H1 (cell line): ENCODE measurements around the gene CITED4. TPM values are rescaled to one million over a fixed set of nuclear protein-coding genes. Genes with fewer than 3 reads are reported as not detected.

Experiments
- CTCF ChIA-PET: fragments of 300-600 bp; sonication (Branson Sonifier 250); formaldehyde crosslinking; loops from one replicate; lab custom pipeline; 2021; ENCODE audit not compliant: partially characterized antibody; lab: Charles Lee
- POLR2A ChIA-PET: fragments of 300-600 bp; sonication (Branson Sonifier 250); formaldehyde crosslinking; loops from one replicate; lab custom pipeline; 2021; ENCODE audit warnings: inconsistent platforms; ENCODE audit not compliant: partially characterized antibody; lab: Charles Lee
- DNase-seq, 2 experiments: peaks; one replicate each; pipeline versions ENCODE4 v3.0.0 to v3.0.0-alpha.2; 2010 to 2022; ENCODE audit warnings: low spot score in 2 of 2, low read depth in 1 of 2, mixed read lengths in 1 of 2
- FAIRE-seq: peaks from 2 replicates; lab custom pipeline; 2011; peaks lifted over from hg19 to GRCh38; lab: Jason Lieb, UNC
- H2AFZ ChIP-seq: 2 replicates; pipeline ENCODE4 v1.8.1; 2012; ENCODE audit warnings: low read length, inconsistent platforms
- H2AK5ac ChIP-seq: 2 replicates; pipeline ENCODE4 v1.6.1; 2013; ENCODE audit warnings: low read depth, low read length
- H2BK120ac ChIP-seq: replicated peaks from 2 replicates; pipeline ENCODE3; 2013; ENCODE audit warnings: low read depth, low read length, inconsistent platforms
- H2BK12ac ChIP-seq: 2 replicates; pipeline ENCODE4 v1.6.1; 2013; ENCODE audit warnings: low read depth, low read length
- H2BK15ac ChIP-seq: 2 replicates; pipeline ENCODE4 v1.6.1; 2013; ENCODE audit warnings: low read length
- H2BK20ac ChIP-seq: 2 replicates; pipeline ENCODE4 v1.6.1; 2013; ENCODE audit warnings: low read length
- H2BK5ac ChIP-seq: 2 replicates; pipeline ENCODE4 v1.6.1; 2013; ENCODE audit warnings: low read depth, low read length
- H3K14ac ChIP-seq: 2 replicates; pipeline ENCODE4 v1.6.1; 2013; ENCODE audit warnings: inconsistent platforms; ENCODE audit not compliant: insufficient read length
- H3K18ac ChIP-seq: 2 replicates; pipeline ENCODE4 v1.6.1; 2013; ENCODE audit warnings: low read length; ENCODE audit errors: extremely low read depth
- H3K23ac ChIP-seq: 2 replicates; pipeline ENCODE4 v1.6.1; 2013; ENCODE audit warnings: inconsistent platforms; ENCODE audit not compliant: insufficient read length
- H3K23me2 ChIP-seq: 2 replicates; pipeline ENCODE4 v1.6.1; 2013; ENCODE audit warnings: low read depth, low read length
- H3K27ac ChIP-seq: 2 replicates; pipeline ENCODE4 v1.6.1; 2011; ENCODE audit warnings: low read depth, low read length, inconsistent platforms
- H3K27me3 ChIP-seq, 4 experiments: replicated peaks in 1 of 4; 1 replicate in 1 of 4; 2 replicates in 3 of 4; pipeline versions ENCODE4 v1.6.1 to v1.8.1; 2011 to 2013; ENCODE audit warnings: low read length in 3 of 4, mild to moderate bottlenecking in 3 of 4, inconsistent platforms in 2 of 4, mixed read lengths in 2 of 4, moderate library complexity in 1 of 4; ENCODE audit not compliant: control insufficient read depth in 3 of 4, insufficient read depth in 3 of 4; ENCODE audit errors: extremely low read depth in 1 of 4
- H3K36me3 ChIP-seq, 4 experiments: 2 replicates each; pipeline versions ENCODE4 v1.6.1 to v1.8.1; 2011 to 2013; ENCODE audit warnings: mild to moderate bottlenecking in 4 of 4, low read length in 3 of 4, moderate library complexity in 2 of 4, control low read depth in 1 of 4, inconsistent platforms in 1 of 4; ENCODE audit not compliant: insufficient read depth in 4 of 4, control insufficient read depth in 2 of 4
- H3K4ac ChIP-seq: replicated peaks from 2 replicates; pipeline ENCODE3; 2013; ENCODE audit warnings: low read length, low read depth, mixed read lengths, inconsistent platforms; ENCODE audit not compliant: insufficient read length
- H3K4me1 ChIP-seq, 4 experiments: replicated peaks in 1 of 4; 1 replicate in 1 of 4; 2 replicates in 3 of 4; pipeline versions ENCODE4 v1.6.1 to v1.8.1; 2011 to 2013; ENCODE audit warnings: low read length in 3 of 4, inconsistent platforms in 2 of 4, mixed read lengths in 1 of 4; ENCODE audit not compliant: insufficient read depth in 4 of 4, control insufficient read depth in 3 of 4
- H3K4me2 ChIP-seq, 2 experiments: 2 replicates each; pipeline versions ENCODE4 v1.6.1 to v1.8.1; 2011 to 2013; ENCODE audit warnings: low read depth in 2 of 2, low read length in 2 of 2, control low read depth in 1 of 2, inconsistent platforms in 1 of 2, mild to moderate bottlenecking in 1 of 2; ENCODE audit not compliant: insufficient read depth in 1 of 2
- H3K4me3 ChIP-seq, 4 experiments: fragments of 200-600, 300-600 bp in 1 of 4; sonication (generic), shearing (Covaris generic), sonication (Bioruptor Twin) in 1 of 4; 2 replicates each; pipeline versions ENCODE4 v1.5.1 to v1.8.1; 2011 to 2016; ENCODE audit warnings: low read length in 4 of 4, low read depth in 3 of 4, control low read depth in 2 of 4, inconsistent platforms in 2 of 4, mild to moderate bottlenecking in 2 of 4, mixed read lengths in 1 of 4, moderate library complexity in 1 of 4; ENCODE audit not compliant: insufficient read depth in 2 of 4; ENCODE audit errors: extremely low read depth in 1 of 4
- H3K56ac ChIP-seq: replicated peaks from 2 replicates; pipeline ENCODE3; 2013; ENCODE audit warnings: low read depth, mild to moderate bottlenecking, mixed read lengths, low read length, inconsistent platforms; ENCODE audit not compliant: insufficient read length
- H3K79me1 ChIP-seq: 2 replicates; pipeline ENCODE4 v1.6.1; 2013; ENCODE audit warnings: low read depth, low read length, control low read depth
- H3K79me2 ChIP-seq, 2 experiments: 2 replicates each; pipeline versions ENCODE4 v1.6.1 to v1.8.1; 2012 to 2013; ENCODE audit warnings: low read length in 2 of 2, mild to moderate bottlenecking in 2 of 2, inconsistent platforms in 1 of 2; ENCODE audit not compliant: insufficient read depth in 2 of 2, control insufficient read depth in 1 of 2
- H3K9ac ChIP-seq, 4 experiments: replicated peaks in 1 of 4; 1 replicate in 1 of 4; 2 replicates in 3 of 4; pipeline versions ENCODE4 v1.6.1 to v1.8.1; 2011 to 2013; ENCODE audit warnings: low read depth in 3 of 4, low read length in 3 of 4, control low read depth in 2 of 4, mild to moderate bottlenecking in 2 of 4, moderate library complexity in 2 of 4, inconsistent platforms in 1 of 4; ENCODE audit errors: extremely low read depth in 1 of 4
- H3K9me3 ChIP-seq, 2 experiments: 2 replicates each; pipeline versions ENCODE4 v1.6.1 to v1.8.1; 2012 to 2013; ENCODE audit warnings: mild to moderate bottlenecking in 2 of 2, moderate library complexity in 2 of 2, control low read depth in 1 of 2, inconsistent platforms in 1 of 2, low read depth in 1 of 2, low read length in 1 of 2, mixed read lengths in 1 of 2; ENCODE audit not compliant: insufficient read depth in 2 of 2
- H4K20me1 ChIP-seq, 2 experiments: replicated peaks in 1 of 2; 2 replicates each; pipeline versions ENCODE3 to v1.8.1; 2011 to 2013; ENCODE audit warnings: inconsistent platforms in 2 of 2, low read length in 2 of 2, mild to moderate bottlenecking in 1 of 2; ENCODE audit not compliant: insufficient read depth in 2 of 2, control insufficient read depth in 1 of 2
- H4K5ac ChIP-seq: 2 replicates; pipeline ENCODE4 v1.6.1; 2013; ENCODE audit warnings: low read length, low read depth, mixed read lengths, inconsistent platforms; ENCODE audit not compliant: insufficient read length
- H4K8ac ChIP-seq: 2 replicates; pipeline ENCODE4 v1.8.0; 2013; ENCODE audit warnings: mild to moderate bottlenecking, moderate library complexity, low read length, inconsistent platforms; ENCODE audit not compliant: insufficient read depth; ENCODE audit errors: extremely low read depth
- H4K91ac ChIP-seq: replicated peaks from 2 replicates; pipeline ENCODE3; 2013; ENCODE audit warnings: low read length, mixed read lengths, inconsistent platforms; ENCODE audit not compliant: insufficient read length
- BRCA1 ChIP-seq: IDR thresholded peaks from 2 replicates; pipeline ENCODE4 v1.6.1; 2012; ENCODE audit warnings: low read depth, low read length, improper control_type of control experiment
- HDAC6 ChIP-seq: IDR thresholded peaks from one replicate; pipeline ENCODE4 v1.7.1; 2012; ENCODE audit warnings: low read depth, mild to moderate bottlenecking, inconsistent platforms, low read length, moderate library complexity
- MAFK ChIP-seq: IDR thresholded peaks from 2 replicates; pipeline ENCODE4 v1.6.1; 2012; ENCODE audit warnings: low read depth, mild to moderate bottlenecking, improper control_type of control experiment, low read length
- NRF1 ChIP-seq: IDR thresholded peaks from 2 replicates; pipeline ENCODE4 v1.6.1; 2011; ENCODE audit warnings: mild to moderate bottlenecking, low read depth, low read length, improper control_type of control experiment
- SIN3A ChIP-seq, 2 experiments: IDR thresholded peaks in 1 of 2; conservative IDR thresholded peaks in 1 of 2; 2 replicates each; pipeline ENCODE4 v1.6.1; 2011 to 2012; ENCODE audit warnings: low read length in 2 of 2, improper control_type of control experiment in 1 of 2, low read depth in 1 of 2, mild to moderate bottlenecking in 1 of 2
- SIRT6 ChIP-seq: IDR thresholded peaks from one replicate; pipeline ENCODE4 v1.7.1; 2012; ENCODE audit warnings: low read length, inconsistent platforms
- SIX5 ChIP-seq: IDR thresholded peaks from 2 replicates; pipeline ENCODE4 v1.6.1; 2011; ENCODE audit warnings: mild to moderate bottlenecking, low read depth, low read length
- SP1 ChIP-seq: IDR thresholded peaks from 2 replicates; pipeline ENCODE4 v1.6.1; 2011; ENCODE audit warnings: low read depth, low read length
- SP4 ChIP-seq: IDR thresholded peaks from 2 replicates; pipeline ENCODE4 v1.6.1; 2012; ENCODE audit warnings: low read length, inconsistent platforms
- SRF ChIP-seq: IDR thresholded peaks from 2 replicates; pipeline ENCODE4 v1.6.1; 2011; ENCODE audit warnings: mild to moderate bottlenecking, low read depth, low read length, moderate library complexity
- TAF7 ChIP-seq: optimal IDR thresholded peaks from 2 replicates; pipeline ENCODE3; 2011; ENCODE audit warnings: low read depth, mild to moderate bottlenecking, inconsistent platforms, low read length, moderate library complexity, borderline replicate concordance
- WGBS, 2 experiments: shearing (Covaris generic) in 1 of 2; methylation state at CpG; one replicate each; pipeline versions ENCODE4 v1.1.6 to v1.1.7; 2013 to 2015; ENCODE audit warnings: low lambda C conversion rate in 2 of 2, mixed read lengths in 2 of 2, inconsistent platforms in 1 of 2, low coverage in 1 of 2, missing lambda C conversion rate in 1 of 2; ENCODE audit not compliant: insufficient replicate concordance in 2 of 2, insufficient coverage in 1 of 2, insufficient read length in 1 of 2; ENCODE audit errors: extremely low coverage in 1 of 2, missing lambda C conversion rate in 1 of 2; 5-methylcytosine and 5-hydroxymethylcytosine counted together
- polyA plus RNA-seq, 7 experiments: library from polyadenylated mRNA; depleted of rRNA in 3 of 7; stranded (reverse) in 5 of 7; unstranded in 2 of 7; fragments of >200 nt in 5 of 7; fragments of 200-250 nt in 2 of 7; gene quantifications; 1 replicate in 5 of 7; 2 replicates in 1 of 7; 4 replicates in 1 of 7; pipeline versions ENCODE4 v1.2.1 to v1.2.3, GENCODE V29; 2011 to 2013; ENCODE audit warnings: missing spikeins in 2 of 7, mixed read lengths in 2 of 7
- total RNA-seq: library from RNA; stranded (reverse); fragmentation: NEBNext Ultra II Directional; extraction: Animal tissue kit (Norgen Biotek cat#: 25700); gene quantifications from 2 replicates; pipeline ENCODE4 v1.2.1, GENCODE V29; 2021
- TF ChIP-seq, protein P1 (sequence below): IDR thresholded peaks from 2 replicates; pipeline ENCODE4 v1.6.1; 2011; ENCODE audit warnings: low read length, improper control_type of control experiment

Gene CITED4
- total and polyA plus RNA-seq, 2 of the 8 experiments (the other 6 are each of a cell fraction or from before 2014, with no cell fraction given) = 5.4 to 16.3 TPM

DNA sequence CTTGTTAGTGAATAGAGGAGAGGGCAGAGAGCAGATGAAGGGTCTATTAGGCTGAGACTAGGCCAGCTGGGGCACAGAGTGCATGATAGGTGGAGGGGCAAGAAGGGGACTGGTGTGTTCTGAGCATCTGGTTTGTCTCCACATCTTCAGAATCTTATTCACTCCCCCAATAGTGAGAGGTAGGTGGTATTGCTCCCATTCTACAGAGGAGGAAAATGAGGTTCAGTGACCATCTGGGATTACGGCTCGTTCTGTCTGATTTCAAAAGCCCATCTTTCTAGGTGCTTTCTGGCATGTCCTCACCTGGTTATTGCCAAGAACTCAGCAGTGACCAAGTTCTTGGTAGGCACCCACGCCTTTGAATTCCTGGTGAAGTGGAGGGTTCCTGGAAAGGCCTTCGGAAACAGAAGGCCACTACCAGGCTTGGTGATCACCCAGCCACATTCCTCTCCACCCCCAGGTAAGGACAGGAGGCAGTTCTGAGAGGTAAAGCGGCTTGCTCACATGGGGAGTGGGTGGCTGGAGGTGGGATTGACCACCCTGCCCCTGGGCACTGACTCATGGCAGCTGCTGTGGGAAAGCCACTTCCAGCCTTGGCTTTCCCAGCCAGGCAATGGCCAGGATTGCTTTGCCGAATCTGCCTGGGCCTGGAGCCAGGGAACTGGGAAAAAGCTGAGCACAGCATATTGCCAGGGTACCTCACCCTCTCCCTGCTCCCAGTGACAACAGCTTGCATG lies 18.8 kb upstream of the CITED4 start:
- no peak overlapping the region for H2BK15ac ChIP-seq
- no peak overlapping the region for H3K4me3 ChIP-seq
- peaks cover 1 to 10% (median 4%) of the 10 kb centered on the region in 4 experiments; a peak in 4 of 7 replicates for H3K4me1 ChIP-seq
- no peak overlapping the region for H3K56ac ChIP-seq
- no peak for FAIRE-seq
- H2BK20ac ChIP-seq = 0 out of 2 replicates have a peak overlapping the region, but pooled peaks have one; percentile 8
- H3K4ac ChIP-seq = no peak overlapping the region
- H3K14ac ChIP-seq = no peak overlapping the region
- H2BK120ac ChIP-seq = no peak overlapping the region
- H3K27me3 ChIP-seq = peaks cover 0 to 16% (median 5%) of the 10 kb centered on the region in 4 experiments; a peak in 5 of 7 replicates
- H3K4me2 ChIP-seq = no peak overlapping the region
- H4K5ac ChIP-seq = no peak overlapping the region
- H3K23ac ChIP-seq = no peak overlapping the region
- H3K79me1 ChIP-seq = no peaks in the 10 kb centered on the region
- ChIA-PET CTCF (interaction anchor here (0.5 to 1.0 kb wide), 3 partner anchors 66 to 189 kb away, joined by 3 to 4 read pairs (median 4); no protein-coding TSS in a partner anchor), POLR2A (no interaction called here)
- peaks cover 6% of the 10 kb centered on the region; the same call in 1 of the 2 replicates for H3K23me2 ChIP-seq
- H2BK12ac ChIP-seq = peak overlapping the region; percentile 50; the same call in 1 of the 2 replicates
- no peak overlapping the region for H3K27ac ChIP-seq
- no peak overlapping the region for H4K91ac ChIP-seq
- H3K36me3 ChIP-seq = no peaks in the 10 kb centered on the region
- H4K20me1 ChIP-seq = no peaks in the 10 kb centered on the region
- H2AFZ ChIP-seq = no peak overlapping the region
- H4K8ac ChIP-seq = no peak overlapping the region
- H3K18ac ChIP-seq = no peak overlapping the region
- H2AK5ac ChIP-seq = no peak overlapping the region
- H2BK5ac ChIP-seq = no peak overlapping the region
- no peak for DNase-seq
- H3K9ac ChIP-seq = no peak overlapping the region; a peak in 1 of 7 replicates
- H3K9me3 ChIP-seq = peaks cover 3 to 6% of the 10 kb centered on the region in 2 experiments; a peak in 3 of 4 replicates
- H3K79me2 ChIP-seq = no peaks in the 10 kb centered on the region
- 80% methylated on average over 6 of the region's 6 CpGs; no CpG with 5 or more reads in 1 of the 2 experiments for WGBS, 2 experiments
- no peak for TF ChIP-seq SRF
- no peak for TF ChIP-seq HDAC6
- no peak for TF ChIP-seq SIX5
- no peak for TF ChIP-seq SIRT6
- no peak for TF ChIP-seq BRCA1
- TF ChIP-seq NRF1 = no peak
- no peak for TF ChIP-seq MAFK
- TF ChIP-seq, protein P1, sequence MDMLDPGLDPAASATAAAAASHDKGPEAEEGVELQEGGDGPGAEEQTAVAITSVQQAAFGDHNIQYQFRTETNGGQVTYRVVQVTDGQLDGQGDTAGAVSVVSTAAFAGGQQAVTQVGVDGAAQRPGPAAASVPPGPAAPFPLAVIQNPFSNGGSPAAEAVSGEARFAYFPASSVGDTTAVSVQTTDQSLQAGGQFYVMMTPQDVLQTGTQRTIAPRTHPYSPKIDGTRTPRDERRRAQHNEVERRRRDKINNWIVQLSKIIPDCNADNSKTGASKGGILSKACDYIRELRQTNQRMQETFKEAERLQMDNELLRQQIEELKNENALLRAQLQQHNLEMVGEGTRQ = no peak
- TF ChIP-seq SIN3A (conservative IDR thresholded peaks at IDR 0.05 in 1 of 2, IDR thresholded peaks at IDR 0.05 in 1 of 2; ENCODE audit: low read depth in 1 of 2, low read length in 2 of 2) = no peak
- no peak for TF ChIP-seq SP4
- TF ChIP-seq SP1 = no peak
- no peak for TF ChIP-seq TAF7
